Head of caudate nucleus (tissue), 42 donors: ENCODE measurements around the gene GNS.

ENCODE experiments used
- DNase-seq, 42 donors: peaks; one replicate each; pipeline versions ENCODE4 v3.0.0 to v3.0.0-alpha.2; 2020 to 2021; ENCODE audit warnings: mixed read lengths in 7 of 42
- intact Hi-C: fragments of 100-400 bp; cut with DNase I; formaldehyde crosslinking; loops from one replicate; pipeline ENCODE4 v1.15.0; 2022

The GNS gene

GRCh38 chr12:64666054-64666914 is 92.9 kb downstream of the GNS start:
- intact Hi-C loops: no loop called here
- DNase-seq: no peak

GRCh38 chr12:64665514-64665913 is 93.7 kb downstream of the GNS start:
- DNase-seq: no peak
- intact Hi-C loops: no loop called here
